Measurements from ENCODE around the gene PSME4.
"Not testable (repeated sequence)": the region's sequence is repeated elsewhere in the genome, so short reads cannot be mapped to it uniquely, and the experiment has no call there.

The PSME4 gene

GRCh38 chr2:53841651-53842050 is 129.1 kb downstream of the PSME4 start:
- not testable (repeated sequence) for DNase-seq

- no peak for DNase-seq
Measured at GRCh38 chr2:53840580-53840979, 130.2 kb downstream of the PSME4 start.

- DNase-seq: not testable (repeated sequence)
Measured at GRCh38 chr2:53829980-53830290, 140.9 kb downstream of the PSME4 start.

GRCh38 chr2:53829273-53829979 is 141.4 kb downstream of the PSME4 start:
- no peak for DNase-seq

- DNase-seq: no peak
Measured at GRCh38 chr2:53828331-53828730, 142.5 kb downstream of the PSME4 start.

GRCh38 chr2:53827398-53828175 is 143.2 kb downstream of the PSME4 start:
- DNase-seq: no peak

- DNase-seq: no peak
Measured at GRCh38 chr2:53826587-53827397, 144.0 kb downstream of the PSME4 start.

- no peak for DNase-seq
Measured at GRCh38 chr2:53826030-53826410, 144.8 kb downstream of the PSME4 start.

- DNase-seq: not testable (repeated sequence)
Measured at GRCh38 chr2:53823639-53824038, 147.2 kb downstream of the PSME4 start.

GRCh38 chr2:53821810-53822209 is 149.0 kb downstream of the PSME4 start:
- DNase-seq: no peak

- DNase-seq: no peak
Measured at GRCh38 chr2:53820711-53821110, 150.1 kb downstream of the PSME4 start.

- DNase-seq: no peak
Measured at GRCh38 chr2:53820048-53820447, 150.7 kb downstream of the PSME4 start.

GRCh38 chr2:53819634-53820033 is 151.2 kb downstream of the PSME4 start:
- DNase-seq: no peak

- no peak for DNase-seq
Measured at GRCh38 chr2:53818854-53819435, 151.8 kb downstream of the PSME4 start.

Measured in CD4-positive, alpha-beta T cell treated with Interleukin-1 beta for 1 hour (primary cell).